Esophagus squamous epithelium (tissue), 5 donors: Measurements from ENCODE around the gene RPL14. TPM values are rescaled to one million over a fixed set of nuclear protein-coding genes. Genes with fewer than 3 reads are reported as not detected.
A peak's percentile ranks its signal among the peaks of the same experiment; 100 is the strongest.

Source experiments
- DNase-seq: peaks from one replicate; lab custom pipeline; 2025; lab: John Stamatoyannopoulos, UW
- H3K27ac ChIP-seq, 4 donors: fragments of 200-600 bp; sonication (generic); one replicate each; pipeline ENCODE4 v1.5.1; 2016 to 2019; ENCODE audit warnings: mild to moderate bottlenecking in 1 of 4
- H3K27me3 ChIP-seq, 4 donors: fragments of 200-600 bp; sonication (generic); 1 replicate in 3 of 4; 2 replicates in 1 of 4; pipeline versions ENCODE4 v1.5.1 to v1.6.0; 2017 to 2021; ENCODE audit warnings: antibody characterized with exemption in 1 of 4
- H3K36me3 ChIP-seq, 3 donors: fragments of 200-600 bp; sonication (generic); one replicate each; pipeline ENCODE4 v1.5.1; 2016 to 2019
- H3K4me1 ChIP-seq, 3 donors: fragments of 200-600 bp; sonication (generic); one replicate each; pipeline ENCODE4 v1.5.1; 2017 to 2019
- H3K4me3 ChIP-seq, 4 donors: fragments of 200-600 bp; sonication (generic); 1 replicate in 3 of 4; 2 replicates in 1 of 4; pipeline ENCODE4 v1.5.1; 2016 to 2019; ENCODE audit warnings: mild to moderate bottlenecking in 2 of 4, moderate library complexity in 1 of 4
- H3K9me3 ChIP-seq, 3 donors: fragments of 200-600 bp; sonication (generic); one replicate each; pipeline ENCODE4 v1.5.1; 2016 to 2019
- CTCF ChIP-seq, 6 experiments: fragments of 450-650 bp in 4 of 6; fragments of 200-600 bp in 2 of 6; sonication (generic) in 2 of 6; IDR thresholded peaks; one replicate each; pipeline ENCODE4 v1.5.1; 2016 to 2019; ENCODE audit warnings: antibody characterized with exemption in 6 of 6, mild to moderate bottlenecking in 4 of 6, moderate library complexity in 4 of 6
- POLR2A ChIP-seq, 4 donors: fragments of 450-650 bp; IDR thresholded peaks; one replicate each; pipeline ENCODE4 v1.6.1; 2017; ENCODE audit warnings: antibody characterized with exemption in 4 of 4, mild to moderate bottlenecking in 4 of 4, moderate library complexity in 3 of 4
- WGBS, 2 donors: methylation state at CpG; one replicate each; pipeline ENCODE4 v1.1.5; 2018; 5-methylcytosine and 5-hydroxymethylcytosine counted together
- intact Hi-C: fragments of 100-400 bp; cut with DNase I; formaldehyde crosslinking; loops from one replicate; pipeline ENCODE4 v1.15.0; 2022
- total RNA-seq, 4 donors: library from RNA; depleted of rRNA; stranded (reverse); fragments of >200 nt; gene quantifications; one replicate each; pipeline ENCODE4 v1.1.0, GENCODE V29; 2016
- donor health status: DM: yes; HTN: yes; CAD: no.

RPL14 gene
- total RNA-seq, 4 donors from 2014 or later: 333 to 488 (median 431) TPM

GRCh38 chr3:40465111-40465407, 7.9 kb downstream of the RPL14 start:
- no peak for TF ChIP-seq CTCF (IDR thresholded peaks at IDR 0.05)
- no peak for TF ChIP-seq POLR2A (IDR thresholded peaks at IDR 0.05)
- H3K27ac ChIP-seq: no peak overlapping the region
- intact Hi-C loops: no loop called here
- DNase-seq: no peak
- peaks cover 2 to 11% (median 6%) of the 10 kb centered on the region in 3 donors for H3K4me1 ChIP-seq
- H3K27me3 ChIP-seq: no peaks in the 10 kb centered on the region
- H3K9me3 ChIP-seq: no peaks in the 10 kb centered on the region
- H3K4me3 ChIP-seq: no peak overlapping the region
- WGBS, 2 donors: 75 to 76% methylated on average over 4 of the region's 4 CpGs
- peaks cover 5 to 65% (median 34%) of the 10 kb centered on the region in 3 donors for H3K36me3 ChIP-seq

GRCh38 chr3:40465456-40465855, 8.3 kb downstream of the RPL14 start:
- Histone ChIP-seq H3K9me3 (no peaks in the 10 kb centered on the region), H3K4me3 (no peak overlapping the region), H3K36me3 (peaks cover 5 to 61% (median 32%) of the 10 kb centered on the region in 3 donors), H3K27ac (no peak overlapping the region), H3K27me3 (no peaks in the 10 kb centered on the region), H3K4me1 (peaks cover 0 to 7% (median 4%) of the 10 kb centered on the region in 3 donors)
- no peak for DNase-seq
- 71 to 79% methylated on average over 2 of the region's 2 CpGs for WGBS, 2 donors
- intact Hi-C loops: no loop called here
- TF ChIP-seq CTCF (IDR thresholded peaks at IDR 0.05) (no peak), POLR2A (IDR thresholded peaks at IDR 0.05) (no peak)

GRCh38 chr3:40468018-40468417, 10.9 kb downstream of the RPL14 start:
- WGBS, 2 donors: 82 to 88% methylated on average over 1 to 4 of the region's 4 CpGs
- H3K36me3 ChIP-seq: peaks cover 5 to 36% (median 11%) of the 10 kb centered on the region in 3 donors
- no peaks in the 10 kb centered on the region for H3K9me3 ChIP-seq
- H3K4me3 ChIP-seq: no peak overlapping the region
- no peak for DNase-seq
- H3K27ac ChIP-seq: no peak overlapping the region
- intact Hi-C loops: no loop called here
- no peaks in the 10 kb centered on the region for H3K4me1 ChIP-seq
- no peaks in the 10 kb centered on the region for H3K27me3 ChIP-seq
- no peak for TF ChIP-seq POLR2A (IDR thresholded peaks at IDR 0.05)

- no peak for DNase-seq
- Histone ChIP-seq H3K9me3 (no peaks in the 10 kb centered on the region), H3K4me1 (no peaks in the 10 kb centered on the region), H3K36me3 (peaks cover 0 to 9% (median 0%) of the 10 kb centered on the region in 3 donors), H3K27me3 (no peaks in the 10 kb centered on the region), H3K4me3 (no peak overlapping the region), H3K27ac (no peak overlapping the region)
- TF ChIP-seq CTCF (IDR thresholded peaks at IDR 0.05) (no peak), POLR2A (IDR thresholded peaks at IDR 0.05) (no peak)
- intact Hi-C loops: no loop called here
- WGBS, 2 donors: 79 to 82% methylated on average over 4 of the region's 4 CpGs
Observed at GRCh38 chr3:40470701-40471100, 13.6 kb downstream of the RPL14 start.

- H3K27ac ChIP-seq: peak within 1 kb of the TSS; percentile 82 to 84 (median 82)
- H3K4me3 ChIP-seq: peak within 1 kb of the TSS; percentile 67 to 93 (median 88)
- 8 to 11% methylated on average over 29 to 32 of the region's 48 CpGs for whole genome bisulfite sequencing, 2 donors
- TF ChIP-seq CTCF (IDR thresholded peaks at IDR 0.05) (no peak), POLR2A (IDR thresholded peaks at IDR 0.05) (no peak)
- no peaks in the 10 kb centered on the region for H3K9me3 ChIP-seq
- intact Hi-C loops: no loop called here
- no peaks in the 10 kb centered on the region for H3K27me3 ChIP-seq
- DNase-seq: peak; percentile 7
- H3K4me1 ChIP-seq: peaks cover 0 to 17% (median 5%) of the 10 kb centered on the region in 3 donors
- H3K36me3 ChIP-seq: peaks cover 0 to 32% (median 0%) of the 10 kb centered on the region in 3 donors
Observed at GRCh38 chr3:40476478-40477470, 19.6 kb downstream of the RPL14 start, which contains the start of gene ZNF619. ZNF619 (plus strand) TSS chr3:40477122; CDS start chr3:40477980, 858 bp downstream.
